Pancreas (tissue), 10 donors: ENCODE data around the gene ZBTB16. TPM values are rescaled to one million over a fixed set of nuclear protein-coding genes. Genes with fewer than 3 reads are reported as not detected.

ENCODE experiments used
- ATAC-seq, 4 donors: fragments of 200-7000 bp; cut with Tn5 transposase; one replicate each; pipeline versions ENCODE4 v1.8.0 to v1.9.1; 2020; ENCODE audit warnings: mild to moderate bottlenecking in 4 of 4, moderate library complexity in 4 of 4
- DNase-seq, 6 donors: peaks; one replicate each; pipeline ENCODE4 v3.0.0-alpha.2; 2020
- FAIRE-seq: peaks from 2 replicates; lab custom pipeline; 2012; peaks lifted over from hg19 to GRCh38; lab: Jason Lieb, UNC
- H3K27ac ChIP-seq, 4 donors: fragments of 200-600 bp; sonication (generic); 1 replicate in 3 of 4; 2 replicates in 1 of 4; pipeline versions ENCODE4 v1.5.0 to v1.8.0; 2020
- H3K27me3 ChIP-seq, 4 donors: fragments of 200-600 bp; one replicate each; pipeline ENCODE4 v1.8.0; 2021
- H3K36me3 ChIP-seq, 3 donors: fragments of 200-600 bp; sonication (generic) in 1 of 3; one replicate each; pipeline versions ENCODE4 v1.5.0 to v1.8.0; 2020 to 2021
- H3K4me1 ChIP-seq, 3 donors: fragments of 200-600 bp; one replicate each; pipeline ENCODE4 v1.8.0; 2021
- H3K4me3 ChIP-seq, 4 donors: fragments of 200-600 bp; sonication (generic) in 2 of 4; one replicate each; pipeline versions ENCODE4 v1.5.0 to v1.8.0; 2020 to 2021
- H3K9me3 ChIP-seq, 4 donors: fragments of 200-600 bp; one replicate each; pipeline ENCODE4 v1.8.0; 2021
- WGBS, 2 donors: extraction: QIAGEN DNeasy Blood & Tissue Kit; methylation state at CpG; one replicate each; pipeline ENCODE4 v1.1.7; 2013; 5-methylcytosine and 5-hydroxymethylcytosine counted together
- intact Hi-C, 3 donors: fragments of 100-400 bp; cut with DNase I; formaldehyde crosslinking; loops; one replicate each; pipeline versions ENCODE4 v1.11.1 to v1.14.2; 2022
- polyA plus RNA-seq, 2 donors: library from polyadenylated mRNA; stranded (reverse); fragments of 200-250 nt; gene quantifications; one replicate each; pipeline ENCODE4 v1.2.3, GENCODE V29; 2013
- total RNA-seq, 6 donors: library from RNA; stranded (reverse); fragmentation: NEBNext Ultra II Directional in 4 of 6; extraction: Animal tissue kit (Norgen Biotek cat#: 25700) in 4 of 6; gene quantifications; one replicate each; pipeline versions ENCODE4 v1.2.1 to v1.2.4, GENCODE V29; 2021 to 2023
- TF ChIP-seq, protein P1 (sequence below), 4 donors: fragments of 200-600 bp; sonication (generic) in 3 of 4; IDR thresholded peaks; one replicate each; pipeline versions ENCODE4 v1.5.0 to v1.8.0; 2021; ENCODE audit warnings: antibody characterized with exemption in 4 of 4
- donor health status: healthy with polysubstance abuse.
- donor health status: DM: no; HTN: no; CAD: no; lungs with moderate emphysema.
- donor health status: DM: no; HTN: no; CAD: no.
- donor health status: control.
- donor health status: control.
- donor health status: Bipolar disorder and iron deficiency.
- donor health status: DM: yes; HTN: yes; CAD: no.
- donor health status: DM: no; HTN: no; CAD: no.
- donor health status: DM: no; HTN: no; CAD: no.
- donor health status: DM: yes; HTN: yes; CAD: no.

ZBTB16 gene
- total and polyA plus RNA-seq, 8 donors = 8.1 to 76.4 (median 42.3) TPM

DNA sequence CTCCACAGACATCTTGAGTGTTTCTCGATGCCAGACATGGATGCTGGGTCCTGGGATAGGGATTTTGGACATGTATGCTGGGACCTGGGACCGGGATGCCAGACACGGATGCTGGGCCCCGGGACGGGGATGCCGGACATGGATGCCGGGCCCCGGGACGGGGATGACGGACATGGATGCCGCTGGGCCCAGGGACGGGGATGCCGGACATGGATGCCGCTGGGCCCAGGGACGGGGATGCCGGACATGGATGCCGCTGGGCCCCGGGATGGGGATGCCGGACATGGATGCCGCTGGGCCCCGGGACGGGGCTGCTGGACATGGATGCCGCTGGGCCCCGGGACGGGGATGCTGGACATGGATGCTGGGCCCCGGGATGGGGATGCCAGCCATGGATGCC, 139.5 kb downstream of the ZBTB16 start:
- peaks cover 25 to 31% (median 29%) of the 10 kb centered on the region in 3 donors for H3K4me1 ChIP-seq
- ATAC-seq (no peak), DNase-seq (no peak), FAIRE-seq (no peak)
- H3K27ac ChIP-seq = peak overlapping the region in 2 of 4 donors; percentile 41 to 85
- H3K36me3 ChIP-seq = no peaks in the 10 kb centered on the region
- H3K4me3 ChIP-seq = no peak overlapping the region
- no peaks in the 10 kb centered on the region for H3K27me3 ChIP-seq
- TF ChIP-seq, protein P1, sequence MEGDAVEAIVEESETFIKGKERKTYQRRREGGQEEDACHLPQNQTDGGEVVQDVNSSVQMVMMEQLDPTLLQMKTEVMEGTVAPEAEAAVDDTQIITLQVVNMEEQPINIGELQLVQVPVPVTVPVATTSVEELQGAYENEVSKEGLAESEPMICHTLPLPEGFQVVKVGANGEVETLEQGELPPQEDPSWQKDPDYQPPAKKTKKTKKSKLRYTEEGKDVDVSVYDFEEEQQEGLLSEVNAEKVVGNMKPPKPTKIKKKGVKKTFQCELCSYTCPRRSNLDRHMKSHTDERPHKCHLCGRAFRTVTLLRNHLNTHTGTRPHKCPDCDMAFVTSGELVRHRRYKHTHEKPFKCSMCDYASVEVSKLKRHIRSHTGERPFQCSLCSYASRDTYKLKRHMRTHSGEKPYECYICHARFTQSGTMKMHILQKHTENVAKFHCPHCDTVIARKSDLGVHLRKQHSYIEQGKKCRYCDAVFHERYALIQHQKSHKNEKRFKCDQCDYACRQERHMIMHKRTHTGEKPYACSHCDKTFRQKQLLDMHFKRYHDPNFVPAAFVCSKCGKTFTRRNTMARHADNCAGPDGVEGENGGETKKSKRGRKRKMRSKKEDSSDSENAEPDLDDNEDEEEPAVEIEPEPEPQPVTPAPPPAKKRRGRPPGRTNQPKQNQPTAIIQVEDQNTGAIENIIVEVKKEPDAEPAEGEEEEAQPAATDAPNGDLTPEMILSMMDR (IDR thresholded peaks at IDR 0.05) = no peak
- WGBS, 2 donors = 96 to 97% methylated on average over 26 of the region's 26 CpGs
- intact Hi-C loops = no loop called here
- H3K9me3 ChIP-seq = no peaks in the 10 kb centered on the region

DNA sequence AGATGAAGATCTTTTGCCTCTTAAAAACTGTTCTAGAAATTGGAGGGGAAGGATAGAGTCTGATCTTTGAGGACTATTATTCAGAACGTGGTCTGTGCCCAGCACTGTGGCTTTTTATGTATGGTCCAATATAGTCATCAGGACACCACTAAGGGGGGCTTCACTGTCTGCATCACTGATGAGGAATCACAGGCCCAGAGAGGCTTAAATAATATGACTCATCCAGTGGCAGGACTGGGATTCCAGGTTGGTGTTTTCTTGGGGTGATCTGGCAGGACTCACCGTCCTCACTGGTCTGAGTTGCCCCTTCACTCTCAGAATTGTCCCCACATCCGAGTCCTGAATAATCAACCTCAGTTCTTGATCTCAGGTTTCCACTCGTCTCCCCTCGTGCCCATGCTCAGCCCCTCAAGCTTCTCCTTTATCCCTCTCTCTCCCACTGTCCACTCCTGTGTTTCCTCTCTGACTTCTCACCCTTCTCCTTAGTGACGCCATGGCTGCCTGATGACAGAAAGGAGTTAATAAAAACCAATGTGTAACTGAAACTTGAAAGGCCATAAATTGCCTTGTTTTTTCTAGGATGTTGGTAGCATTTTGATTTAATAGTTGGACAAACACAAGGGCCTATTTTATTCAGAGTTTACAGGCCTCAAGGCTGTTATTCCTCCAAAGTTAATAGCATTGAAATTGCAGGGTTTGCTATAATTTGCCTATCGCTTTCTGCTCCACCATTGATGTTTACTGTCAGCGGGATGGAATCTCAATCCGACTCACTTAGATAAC, 141.0 kb downstream of the ZBTB16 start:
- peaks cover 20 to 29% (median 25%) of the 10 kb centered on the region in 3 donors for H3K4me1 ChIP-seq
- no peaks in the 10 kb centered on the region for H3K36me3 ChIP-seq
- TF ChIP-seq, protein P1 (IDR thresholded peaks at IDR 0.05) = no peak
- DNase-seq (no peak), FAIRE-seq (no peak), ATAC-seq (no peak)
- no peak overlapping the region for H3K27ac ChIP-seq
- H3K4me3 ChIP-seq = no peak overlapping the region
- WGBS, 2 donors = 86 to 88% methylated on average over 9 of the region's 9 CpGs
- no peaks in the 10 kb centered on the region for H3K27me3 ChIP-seq
- no peaks in the 10 kb centered on the region for H3K9me3 ChIP-seq
- intact Hi-C loops = no loop called here

DNA sequence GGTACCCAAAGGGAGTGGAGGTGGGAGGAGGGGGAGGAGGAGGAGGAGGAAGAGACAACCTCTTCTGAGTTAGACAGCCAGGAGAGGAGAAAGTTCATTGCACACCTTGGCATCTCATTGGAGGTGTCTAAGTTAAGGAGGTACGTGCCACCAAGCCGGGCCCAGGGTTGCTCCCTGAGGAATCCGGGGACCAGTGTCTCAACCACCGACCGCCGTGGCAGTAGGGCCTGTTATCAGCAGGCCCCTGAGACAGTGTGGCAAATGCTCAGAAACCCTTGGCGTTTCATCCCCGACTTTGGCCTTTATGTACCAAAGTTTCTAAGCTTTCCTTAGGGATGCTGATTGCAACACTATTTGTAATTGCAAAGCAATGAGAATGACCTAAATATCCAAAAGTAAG, 141.7 kb downstream of the ZBTB16 start:
- TF ChIP-seq, protein P1 (IDR thresholded peaks at IDR 0.05) = no peak
- 92 to 99% methylated on average over 8 of the region's 8 CpGs for WGBS, 2 donors
- Histone ChIP-seq H3K36me3 (no peaks in the 10 kb centered on the region), H3K9me3 (no peaks in the 10 kb centered on the region), H3K27me3 (no peaks in the 10 kb centered on the region), H3K4me3 (no peak overlapping the region), H3K4me1 (peaks cover 20 to 25% (median 23%) of the 10 kb centered on the region in 3 donors), H3K27ac (no peak overlapping the region)
- ATAC-seq (no peak), FAIRE-seq (no peak), DNase-seq (no peak)
- intact Hi-C loops = no loop called here

DNA sequence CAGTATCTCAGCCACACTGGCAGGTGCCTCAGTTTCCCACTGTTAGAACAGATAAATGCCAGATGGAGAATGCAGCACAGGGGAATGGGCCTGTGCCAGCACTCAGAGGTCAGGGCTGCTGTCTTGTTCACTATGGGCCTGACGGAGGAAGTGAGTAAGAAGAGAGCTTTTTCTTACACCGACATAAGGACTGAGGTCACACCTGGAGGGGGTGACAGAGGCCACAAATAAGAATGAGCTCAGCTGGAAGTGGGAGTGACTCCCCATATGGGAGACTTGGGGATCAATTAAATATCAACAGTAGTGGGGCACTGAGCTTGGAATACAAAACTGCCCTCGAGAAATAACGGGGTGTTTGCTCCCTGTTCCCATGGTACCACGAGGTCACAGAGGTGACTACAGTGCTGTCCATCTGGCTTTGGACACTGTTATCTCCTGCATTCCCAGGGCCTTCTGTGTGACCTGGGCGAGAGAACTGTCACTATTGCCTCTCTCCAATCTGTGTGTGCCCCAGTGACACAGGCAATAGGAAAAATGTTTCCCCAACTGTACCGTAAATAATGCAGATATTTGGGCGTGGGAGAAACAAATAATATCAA, 142.6 kb downstream of the ZBTB16 start:
- Histone ChIP-seq H3K4me3 (no peak overlapping the region), H3K4me1 (peaks cover 17 to 18% (median 17%) of the 10 kb centered on the region in 3 donors), H3K27me3 (no peaks in the 10 kb centered on the region), H3K9me3 (no peaks in the 10 kb centered on the region), H3K36me3 (no peaks in the 10 kb centered on the region), H3K27ac (no peak overlapping the region)
- ATAC-seq = no peak
- WGBS, 2 donors = 74% methylated on average over 8 of the region's 8 CpGs
- FAIRE-seq = no peak
- TF ChIP-seq, protein P1 (IDR thresholded peaks at IDR 0.05) = no peak
- no peak for DNase-seq
- intact Hi-C loops = no loop called here

DNA sequence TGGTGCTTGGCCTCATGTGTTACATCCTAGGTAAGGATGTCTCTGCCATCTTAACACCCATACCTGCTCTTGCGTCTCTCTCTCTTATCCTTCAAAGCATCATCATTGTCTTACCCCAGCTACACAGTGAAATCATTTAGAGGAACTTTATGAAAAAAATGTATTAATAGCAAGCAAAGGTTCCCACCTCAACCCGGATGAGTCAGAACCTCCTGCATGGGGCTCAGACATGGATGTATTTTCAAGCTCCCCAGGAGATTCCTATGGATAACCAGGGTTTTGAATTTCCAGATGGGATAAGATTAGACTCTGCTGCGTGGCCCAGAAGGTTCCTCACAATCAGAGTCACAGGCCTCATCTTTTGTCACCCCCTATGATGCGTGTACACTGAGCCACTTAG, 147.6 kb downstream of the ZBTB16 start:
- TF ChIP-seq, protein P1 (IDR thresholded peaks at IDR 0.05) = no peak
- H3K4me1 ChIP-seq = peaks cover 9 to 16% (median 12%) of the 10 kb centered on the region in 3 donors

More for the DNA sequence above, 147.6 kb downstream of the ZBTB16 start:
- intact Hi-C loops = no loop called here
- DNase-seq = no peak
- ATAC-seq = no peak
- H3K27me3 ChIP-seq = no peaks in the 10 kb centered on the region
- 84% methylated on average over 4 of the region's 4 CpGs for WGBS, 2 donors
- H3K36me3 ChIP-seq = no peaks in the 10 kb centered on the region
- no peak for FAIRE-seq
- no peaks in the 10 kb centered on the region for H3K9me3 ChIP-seq
- H3K4me3 ChIP-seq = no peak overlapping the region
- H3K27ac ChIP-seq = no peak overlapping the region
